ENCODE results near the gene POT1.
"Not testable (repeated sequence)": the region's sequence is repeated elsewhere in the genome, so short reads cannot be mapped to it uniquely, and the experiment has no call there.

POT1 gene, protein sequence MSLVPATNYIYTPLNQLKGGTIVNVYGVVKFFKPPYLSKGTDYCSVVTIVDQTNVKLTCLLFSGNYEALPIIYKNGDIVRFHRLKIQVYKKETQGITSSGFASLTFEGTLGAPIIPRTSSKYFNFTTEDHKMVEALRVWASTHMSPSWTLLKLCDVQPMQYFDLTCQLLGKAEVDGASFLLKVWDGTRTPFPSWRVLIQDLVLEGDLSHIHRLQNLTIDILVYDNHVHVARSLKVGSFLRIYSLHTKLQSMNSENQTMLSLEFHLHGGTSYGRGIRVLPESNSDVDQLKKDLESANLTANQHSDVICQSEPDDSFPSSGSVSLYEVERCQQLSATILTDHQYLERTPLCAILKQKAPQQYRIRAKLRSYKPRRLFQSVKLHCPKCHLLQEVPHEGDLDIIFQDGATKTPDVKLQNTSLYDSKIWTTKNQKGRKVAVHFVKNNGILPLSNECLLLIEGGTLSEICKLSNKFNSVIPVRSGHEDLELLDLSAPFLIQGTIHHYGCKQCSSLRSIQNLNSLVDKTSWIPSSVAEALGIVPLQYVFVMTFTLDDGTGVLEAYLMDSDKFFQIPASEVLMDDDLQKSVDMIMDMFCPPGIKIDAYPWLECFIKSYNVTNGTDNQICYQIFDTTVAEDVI

GRCh38 chr7:124929467-124930172 is at the start of gene POT1:
Gene POT1, minus strand, starts transcription at chr7:124929825. Its CDS starts 32,652 bp downstream, at chr7:124897173.
- DNase-seq: peak; percentile 99

GRCh38 chr7:124975131-124975530 is 45.5 kb upstream of the POT1 start:
- not testable (repeated sequence) for DNase-seq

- no peak for DNase-seq
These were observed 35.9 kb upstream of the POT1 start for GRCh38 chr7:124965553-124965952.

- DNase-seq: no peak
These were observed 30.1 kb upstream of the POT1 start for GRCh38 chr7:124959676-124960075.

GRCh38 chr7:124957952-124958351 is 28.3 kb upstream of the POT1 start:
- not testable (repeated sequence) for DNase-seq

DNA sequence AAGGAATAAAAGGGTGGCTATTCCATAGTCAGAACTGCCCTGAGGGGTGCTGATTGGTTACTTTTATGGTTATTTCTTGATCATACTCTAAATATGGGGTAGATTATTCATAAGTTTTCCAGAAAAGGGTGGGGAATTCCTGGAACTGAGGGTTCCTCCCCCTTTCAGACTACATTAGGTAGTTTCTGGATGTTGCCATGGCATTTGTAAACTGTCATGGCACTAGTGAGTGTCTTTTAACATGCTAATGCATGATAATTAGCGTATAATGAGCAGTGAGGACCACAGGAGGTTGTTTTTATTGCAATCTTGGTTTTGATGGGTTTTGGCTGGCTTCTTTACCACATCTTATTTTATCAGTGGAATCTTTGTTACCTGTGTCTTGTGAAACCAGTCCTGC is 26.5 kb upstream of the POT1 start:
- no peak for DNase-seq

GRCh38 chr7:124954790-124955189 is 25.2 kb upstream of the POT1 start:
- DNase-seq: no peak

- DNase-seq: no peak
These were observed 16.1 kb upstream of the POT1 start for GRCh38 chr7:124945680-124946079.

DNA sequence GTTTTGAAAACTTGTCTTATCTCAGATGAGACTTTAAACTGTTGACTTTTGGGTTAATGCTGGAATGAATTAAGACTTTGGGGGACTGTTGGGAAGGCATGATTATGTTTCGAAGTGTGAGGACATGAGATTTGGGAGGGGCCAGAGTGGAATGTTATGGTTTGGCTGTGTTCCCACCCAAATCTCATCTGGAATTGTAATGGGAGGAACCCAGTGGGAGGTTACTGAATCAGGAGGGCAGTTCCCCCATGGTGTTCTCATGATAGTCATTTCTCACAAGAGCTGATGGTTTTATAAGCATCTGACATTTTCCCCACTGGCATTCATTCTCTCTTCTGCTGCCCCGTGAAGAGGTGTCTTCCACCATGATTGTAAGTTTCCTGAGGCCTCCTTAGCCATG is 13.8 kb upstream of the POT1 start:
- no peak for DNase-seq

DNA sequence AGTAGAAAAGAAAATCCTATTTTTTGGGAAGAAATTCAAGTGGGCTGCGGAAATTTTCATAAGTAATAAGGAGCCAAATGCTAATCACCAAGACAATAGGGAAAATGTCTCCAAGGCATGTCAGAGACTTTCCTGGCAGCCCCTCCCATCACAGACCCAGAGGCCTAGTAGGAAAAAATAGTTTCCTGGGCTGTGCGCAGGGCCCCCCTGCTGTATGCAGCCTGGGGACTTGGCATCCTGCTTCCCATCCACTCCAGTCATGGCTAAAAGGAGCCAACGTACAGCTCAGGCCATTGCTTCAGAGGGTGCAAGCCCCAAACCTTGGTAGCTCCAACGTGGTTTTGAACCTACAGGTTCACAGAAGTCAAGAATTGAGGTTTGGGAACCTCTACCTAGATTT is 12.8 kb upstream of the POT1 start:
- no peak for DNase-seq

DNA sequence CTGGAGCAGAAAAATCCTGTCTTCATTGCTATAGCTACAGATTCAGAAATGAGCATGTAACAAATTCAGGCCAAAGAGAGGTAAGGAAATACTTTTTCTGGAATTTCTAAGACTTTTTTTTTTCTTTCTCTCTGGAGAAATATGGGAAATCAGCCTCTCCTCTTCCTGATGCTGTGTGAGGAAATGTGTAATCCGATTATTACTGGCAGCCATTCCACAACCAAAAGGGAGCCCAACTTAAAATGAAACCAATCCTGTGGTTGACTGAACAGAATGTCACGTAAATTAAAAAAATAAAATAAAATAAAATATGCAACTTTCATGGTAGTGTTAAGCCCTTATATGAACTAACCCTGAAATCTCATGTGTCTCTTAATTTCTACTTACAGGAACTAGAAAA is 10.7 kb upstream of the POT1 start:
- no peak for DNase-seq

- DNase-seq: no peak
These were observed 8.5 kb upstream of the POT1 start for GRCh38 chr7:124938128-124938527.

- no peak for DNase-seq
These were observed 7.5 kb upstream of the POT1 start for GRCh38 chr7:124937076-124937475.

DNA sequence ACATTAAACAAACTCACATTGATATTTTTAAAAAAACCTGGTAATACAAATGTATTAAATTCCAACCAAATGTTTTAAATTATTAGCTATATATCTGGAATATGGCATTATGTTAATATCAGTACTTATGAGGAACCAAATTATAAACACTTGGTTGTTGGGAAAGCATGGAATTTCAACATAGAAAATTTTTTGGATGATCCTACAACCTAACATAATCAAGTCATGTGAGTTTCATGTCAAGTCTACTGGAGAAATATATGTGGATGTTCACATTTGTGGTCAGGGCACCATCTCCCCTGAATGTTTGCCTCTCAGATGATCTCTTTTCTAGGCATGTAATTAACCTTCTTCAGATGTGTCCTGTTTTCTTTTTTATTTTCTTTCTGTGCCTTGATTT is 5.2 kb upstream of the POT1 start:
- no peak for DNase-seq

GRCh38 chr7:124930655-124931597 is 1.3 kb upstream of the POT1 start:
- no peak for DNase-seq

- DNase-seq: no peak
These were observed 573 bp upstream of the POT1 start for GRCh38 chr7:124930173-124930623.

DNA sequence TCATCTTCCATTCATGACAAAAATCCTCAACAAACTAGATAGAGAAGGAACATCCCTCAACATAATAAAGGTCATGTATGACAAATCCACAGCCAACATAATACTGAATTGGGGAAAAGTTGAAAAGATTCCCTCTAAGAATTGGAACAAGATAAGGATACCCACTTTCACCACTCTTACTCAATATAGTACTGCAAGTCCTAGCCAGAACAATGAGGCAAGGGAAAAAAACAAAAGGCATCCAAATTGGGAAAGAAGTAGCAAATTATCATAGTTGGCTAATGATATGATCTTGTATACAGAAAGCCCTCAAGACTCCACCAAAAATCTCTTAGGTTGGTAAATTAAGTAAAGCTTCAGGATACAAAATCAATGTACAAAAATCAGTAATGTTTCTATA is 4.7 kb downstream of the POT1 start:
- DNase-seq: no peak

GRCh38 chr7:124922200-124922599 is 7.4 kb downstream of the POT1 start:
- no peak for DNase-seq

DNA sequence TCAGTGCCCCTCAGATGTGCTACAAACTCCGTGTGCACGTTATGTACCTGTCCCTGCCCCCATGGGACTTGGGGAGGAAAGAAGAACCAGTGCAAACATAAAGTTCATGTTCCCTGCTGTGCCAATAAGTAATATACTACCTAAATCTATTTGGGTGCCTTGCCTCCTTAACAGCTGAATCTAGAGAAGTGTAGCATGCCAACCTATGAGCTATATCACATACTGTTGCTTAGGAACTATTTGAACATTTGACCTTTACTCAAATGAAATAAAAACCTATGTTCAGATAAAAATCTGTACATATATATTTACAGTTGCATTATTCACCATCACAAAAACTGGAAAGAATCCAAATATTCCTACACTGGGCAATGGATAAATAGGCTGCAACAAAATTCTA is 9.8 kb downstream of the POT1 start:
- DNase-seq: no peak

- DNase-seq: no peak
These were observed 11.0 kb downstream of the POT1 start for GRCh38 chr7:124918662-124919061.

DNA sequence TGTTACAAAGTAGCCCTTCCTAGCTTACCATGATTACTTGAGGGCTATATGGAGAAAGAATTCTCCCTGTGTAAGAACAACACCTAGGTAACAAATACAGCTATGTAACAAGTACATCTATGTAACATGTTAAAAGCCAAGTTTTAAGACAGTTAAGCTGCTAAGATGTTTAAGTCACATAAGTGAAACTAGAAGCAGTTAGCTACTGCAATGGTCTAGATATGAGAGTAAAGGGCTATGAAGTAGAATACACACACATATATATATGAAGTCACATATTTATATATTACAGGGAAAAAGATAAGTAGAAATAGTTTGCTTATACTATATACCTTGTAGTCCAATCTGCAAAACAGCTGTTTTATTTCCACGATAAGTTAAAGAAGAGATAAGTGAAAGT is 14.4 kb downstream of the POT1 start:
- DNase-seq: no peak

DNA sequence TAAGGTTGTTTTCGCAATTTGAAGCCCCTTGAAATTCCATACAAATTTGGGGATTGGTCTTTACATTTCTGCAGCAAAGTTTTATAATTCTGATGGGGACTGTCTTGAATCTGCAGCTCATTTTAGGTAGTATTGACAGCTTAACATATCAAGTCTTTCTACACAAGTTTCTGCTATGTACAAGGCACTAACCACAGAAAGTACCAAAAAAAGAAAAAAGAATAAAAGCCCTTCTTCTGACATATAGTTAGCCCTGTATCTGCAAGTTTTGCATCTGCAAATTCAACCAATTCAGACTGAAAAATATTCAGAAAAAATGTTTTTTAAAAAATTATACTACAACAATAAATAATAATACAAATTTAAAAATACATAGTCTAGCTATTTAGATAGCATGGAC is 15.3 kb downstream of the POT1 start:
- no peak for DNase-seq

DNA sequence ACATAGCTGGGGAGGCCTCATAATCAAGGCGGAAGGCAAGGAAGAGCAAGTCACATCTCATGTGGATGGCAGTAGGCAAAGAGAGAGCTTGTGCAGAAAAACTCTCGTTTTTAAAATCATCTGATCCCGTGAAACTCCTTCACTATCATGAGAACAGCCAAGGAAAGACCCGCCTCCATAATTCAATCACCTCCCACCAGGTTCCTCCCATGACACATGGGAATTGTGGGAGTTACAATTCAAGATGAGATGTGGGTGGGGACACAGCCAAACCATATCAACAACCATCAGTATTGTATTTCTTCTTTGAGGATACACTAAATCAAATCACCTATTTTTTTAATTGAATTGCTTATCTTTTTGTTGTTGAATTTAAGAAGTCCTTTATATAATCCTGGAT is 16.7 kb downstream of the POT1 start:
- DNase-seq: no peak
